SKM-1 (cell line): ENCODE measurements around the gene CS.
"Not testable (repeated sequence)": the region's sequence is repeated elsewhere in the genome, so short reads cannot be mapped to it uniquely, and the experiment has no call there.

ENCODE experiments used
- DNase-seq: peaks from one replicate; lab custom pipeline; 2025; ENCODE audit not compliant: unreplicated experiment; lab: John Stamatoyannopoulos, UW

Gene CS

GRCh38 chr12:56282030-56282429 lies 18.1 kb downstream of the CS start:
- no peak for DNase-seq

- DNase-seq: no peak
Measured at GRCh38 chr12:56280849-56281248, 19.3 kb downstream of the CS start.

GRCh38 chr12:56278905-56279304 lies 21.2 kb downstream of the CS start:
- DNase-seq: no peak

- no peak for DNase-seq
Measured at GRCh38 chr12:56274299-56274698, 25.8 kb downstream of the CS start.

- not testable (repeated sequence) for DNase-seq
Measured at GRCh38 chr12:56272468-56272867, 27.7 kb downstream of the CS start.

GRCh38 chr12:56271031-56271430 lies 29.1 kb downstream of the CS start:
- DNase-seq: no peak

- no peak for DNase-seq
Measured at GRCh38 chr12:56267443-56268071, 32.6 kb downstream of the CS start.

- no peak for DNase-seq
Measured at GRCh38 chr12:56266693-56267442, 33.3 kb downstream of the CS start, which contains the start of gene COQ10A. COQ10A (plus strand) TSS chr12:56266942; CDS start chr12:56267119, 177 bp downstream.

- DNase-seq: not testable (repeated sequence)
Measured at GRCh38 chr12:56266068-56266692, 34.0 kb downstream of the CS start.

GRCh38 chr12:56262955-56263354 lies 37.2 kb downstream of the CS start:
- DNase-seq: not testable (repeated sequence)

- DNase-seq: no peak
Measured at GRCh38 chr12:56261503-56262232, 38.5 kb downstream of the CS start.

- DNase-seq: no peak
Measured at GRCh38 chr12:56260921-56261320, 39.2 kb downstream of the CS start.

GRCh38 chr12:56260380-56260779 lies 39.8 kb downstream of the CS start:
- no peak for DNase-seq

GRCh38 chr12:56258820-56259183 lies 41.3 kb downstream of the CS start:
- no peak for DNase-seq

- no peak for DNase-seq
Measured at GRCh38 chr12:56258068-56258819, 41.9 kb downstream of the CS start, which contains the start of gene ANKRD52. ANKRD52 (minus strand) TSS chr12:56258384; CDS start chr12:56258269, 115 bp downstream.

- DNase-seq: no peak
Measured at GRCh38 chr12:56257491-56258067, 42.6 kb downstream of the CS start.

- DNase-seq: no peak
Measured at GRCh38 chr12:56257071-56257470, 43.1 kb downstream of the CS start.

- no peak for DNase-seq
Measured at GRCh38 chr12:56256326-56256960, 43.7 kb downstream of the CS start.

GRCh38 chr12:56255671-56256070 lies 44.5 kb downstream of the CS start:
- no peak for DNase-seq

- no peak for DNase-seq
Measured at GRCh38 chr12:56253091-56253490, 47.0 kb downstream of the CS start.
